Tibial artery (tissue), 4 donors: ENCODE data around the gene ZBTB20.

Source experiments
- DNase-seq, 2 donors: peaks; one replicate each; pipeline ENCODE4 v3.0.0-alpha.2; 2019
- H3K27ac ChIP-seq, 2 donors: fragments of 200-600 bp; sonication (generic) in 1 of 2; 1 replicate in 1 of 2; 2 replicates in 1 of 2; pipeline ENCODE4 v1.5.1; 2018 to 2019; ENCODE audit warnings: mild to moderate bottlenecking in 1 of 2
- H3K27me3 ChIP-seq, 2 donors: fragments of 200-600 bp; sonication (generic) in 1 of 2; one replicate each; pipeline versions ENCODE4 v1.5.1 to v1.6.0; 2016 to 2019
- H3K36me3 ChIP-seq, 3 donors: fragments of 200-600 bp; sonication (generic) in 2 of 3; one replicate each; pipeline ENCODE4 v1.5.1; 2016 to 2019; ENCODE audit warnings: mild to moderate bottlenecking in 2 of 3
- H3K4me1 ChIP-seq, 4 donors: fragments of 200-600 bp; sonication (generic) in 2 of 4; 1 replicate in 3 of 4; 2 replicates in 1 of 4; pipeline ENCODE4 v1.5.1; 2016 to 2019
- H3K4me3 ChIP-seq, 2 donors: fragments of 200-600 bp; sonication (generic) in 1 of 2; 1 replicate in 1 of 2; 2 replicates in 1 of 2; pipeline ENCODE4 v1.5.1; 2018 to 2019; ENCODE audit warnings: mild to moderate bottlenecking in 2 of 2
- H3K9me3 ChIP-seq, 3 donors: fragments of 200-600 bp; sonication (generic) in 1 of 3; one replicate each; pipeline ENCODE4 v1.5.1; 2016 to 2019
- intact Hi-C: fragments of 100-400 bp; cut with DNase I; formaldehyde crosslinking; loops from one replicate; pipeline ENCODE4 v1.15.0; 2023; ENCODE audit warnings: low total_unique reads
- TF ChIP-seq, protein P1 (sequence below), 2 experiments: fragments of 200-600 bp in 1 of 2; fragments of 450-650 bp in 1 of 2; IDR thresholded peaks; one replicate each; pipeline ENCODE4 v1.5.1; 2017 to 2019; ENCODE audit warnings: antibody characterized with exemption in 2 of 2, mild to moderate bottlenecking in 1 of 2, moderate library complexity in 1 of 2

The ZBTB20 gene

DNA sequence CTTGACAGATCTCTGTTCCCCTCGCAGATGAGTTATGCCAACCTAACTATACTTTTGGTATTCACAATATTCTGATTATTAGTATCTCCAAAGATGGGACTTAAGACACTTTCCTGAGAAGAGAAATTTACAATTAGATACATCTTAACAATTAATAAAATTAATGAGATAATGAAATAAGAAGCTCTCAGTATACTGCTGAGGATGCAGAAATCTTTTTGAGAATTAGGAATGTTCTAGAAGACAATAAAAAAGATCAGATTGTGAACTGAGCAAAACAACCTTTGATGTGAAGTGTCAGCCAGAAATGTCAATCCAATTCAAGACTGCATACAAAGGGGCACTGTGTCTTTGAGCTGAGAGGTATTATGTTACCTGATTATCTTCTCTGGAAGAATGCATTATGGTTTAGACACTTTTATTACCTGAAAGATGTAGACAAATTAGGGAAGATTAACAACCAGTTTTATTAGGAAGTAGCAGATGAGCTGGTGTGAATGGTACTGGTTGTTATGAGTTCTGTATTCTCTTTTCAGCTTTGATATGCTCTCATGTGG is 590.4 kb downstream of the ZBTB20 start:
- DNase-seq = no peak
- TF ChIP-seq, protein P1, sequence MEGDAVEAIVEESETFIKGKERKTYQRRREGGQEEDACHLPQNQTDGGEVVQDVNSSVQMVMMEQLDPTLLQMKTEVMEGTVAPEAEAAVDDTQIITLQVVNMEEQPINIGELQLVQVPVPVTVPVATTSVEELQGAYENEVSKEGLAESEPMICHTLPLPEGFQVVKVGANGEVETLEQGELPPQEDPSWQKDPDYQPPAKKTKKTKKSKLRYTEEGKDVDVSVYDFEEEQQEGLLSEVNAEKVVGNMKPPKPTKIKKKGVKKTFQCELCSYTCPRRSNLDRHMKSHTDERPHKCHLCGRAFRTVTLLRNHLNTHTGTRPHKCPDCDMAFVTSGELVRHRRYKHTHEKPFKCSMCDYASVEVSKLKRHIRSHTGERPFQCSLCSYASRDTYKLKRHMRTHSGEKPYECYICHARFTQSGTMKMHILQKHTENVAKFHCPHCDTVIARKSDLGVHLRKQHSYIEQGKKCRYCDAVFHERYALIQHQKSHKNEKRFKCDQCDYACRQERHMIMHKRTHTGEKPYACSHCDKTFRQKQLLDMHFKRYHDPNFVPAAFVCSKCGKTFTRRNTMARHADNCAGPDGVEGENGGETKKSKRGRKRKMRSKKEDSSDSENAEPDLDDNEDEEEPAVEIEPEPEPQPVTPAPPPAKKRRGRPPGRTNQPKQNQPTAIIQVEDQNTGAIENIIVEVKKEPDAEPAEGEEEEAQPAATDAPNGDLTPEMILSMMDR (IDR thresholded peaks at IDR 0.05) = no peak
- Histone ChIP-seq H3K4me1 (peaks cover 0 to 4% (median 0%) of the 10 kb centered on the region in 4 donors), H3K27ac (no peak overlapping the region), H3K9me3 (no peaks in the 10 kb centered on the region), H3K36me3 (no peaks in the 10 kb centered on the region), H3K27me3 (no peaks in the 10 kb centered on the region), H3K4me3 (no peak overlapping the region)
- intact Hi-C loops = no loop called here

DNA sequence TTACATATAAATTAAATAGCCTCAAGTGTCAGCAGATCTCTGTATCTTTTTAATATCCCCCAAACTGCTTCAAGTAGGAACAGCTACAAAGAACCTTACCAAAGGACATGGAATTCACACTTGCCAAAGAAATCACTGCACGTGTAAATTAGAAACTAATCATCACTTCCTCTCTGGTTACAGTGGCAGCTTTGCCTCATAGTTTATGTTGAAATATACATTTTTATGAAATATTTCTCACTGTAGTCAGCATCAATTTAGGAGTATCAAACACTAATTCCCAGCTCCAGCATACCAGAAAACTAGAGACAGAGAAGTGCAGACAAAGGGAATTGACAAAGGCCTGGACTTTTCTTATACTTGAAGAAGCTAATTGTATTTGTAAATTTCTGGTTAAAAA is 592.4 kb downstream of the ZBTB20 start:
- no peaks in the 10 kb centered on the region for H3K27me3 ChIP-seq
- no peaks in the 10 kb centered on the region for H3K9me3 ChIP-seq
- no peak overlapping the region for H3K4me3 ChIP-seq
- no peak overlapping the region for H3K27ac ChIP-seq
- TF ChIP-seq, protein P1 (IDR thresholded peaks at IDR 0.05) = no peak
- intact Hi-C loops = no loop called here
- peaks cover 0 to 4% (median 0%) of the 10 kb centered on the region in 4 donors for H3K4me1 ChIP-seq
- no peak for DNase-seq
- no peaks in the 10 kb centered on the region for H3K36me3 ChIP-seq

DNA sequence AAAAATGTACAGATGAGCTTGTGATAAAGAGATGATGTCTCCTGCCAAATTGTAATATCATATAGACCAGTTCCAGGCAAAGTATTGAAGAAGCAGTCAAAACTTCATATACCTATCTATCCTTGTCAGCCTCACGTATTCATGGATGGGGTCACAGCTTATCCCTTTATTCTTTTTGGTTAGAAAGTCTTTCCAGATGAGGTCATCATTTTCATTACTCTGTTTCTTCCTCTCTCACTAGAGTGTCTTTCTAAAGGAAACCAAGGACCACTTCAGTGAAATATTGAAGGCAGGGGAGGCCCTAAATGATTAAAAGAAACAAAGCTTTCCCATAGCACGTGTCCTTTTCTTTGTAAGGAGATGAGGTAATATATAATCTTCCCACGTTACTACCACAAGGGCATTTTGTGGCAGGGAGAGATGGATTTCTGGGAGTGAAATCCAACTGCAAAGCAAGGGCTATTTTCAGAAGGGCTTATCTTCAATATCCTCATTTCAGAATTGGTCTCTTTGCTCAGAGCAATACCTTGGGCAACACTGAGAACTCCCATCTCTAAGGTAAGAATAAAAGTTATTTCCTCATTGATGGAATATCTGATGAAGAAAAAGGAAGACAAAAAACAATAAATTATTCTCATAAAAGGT is 593.0 kb downstream of the ZBTB20 start:
- DNase-seq = no peak
- Histone ChIP-seq H3K36me3 (no peaks in the 10 kb centered on the region), H3K4me1 (peaks cover 0 to 4% (median 0%) of the 10 kb centered on the region in 4 donors), H3K27ac (no peak overlapping the region), H3K27me3 (no peaks in the 10 kb centered on the region), H3K4me3 (no peak overlapping the region), H3K9me3 (no peaks in the 10 kb centered on the region)
- TF ChIP-seq, protein P1 (IDR thresholded peaks at IDR 0.05) = no peak
- intact Hi-C loops = no loop called here

DNA sequence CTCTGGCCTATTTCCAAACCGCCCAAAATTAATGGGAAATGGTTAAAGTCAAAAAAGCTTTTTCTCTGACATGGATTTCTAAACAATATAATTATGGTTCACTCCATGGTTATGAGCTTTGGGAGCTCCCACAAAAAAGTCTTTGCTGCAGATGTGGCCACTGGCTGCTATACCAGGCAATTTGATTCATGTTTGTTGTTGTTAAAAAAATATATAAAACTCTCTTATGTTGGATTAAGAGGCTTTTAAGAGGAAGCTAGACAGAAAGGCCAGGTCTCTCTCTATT is 594.6 kb downstream of the ZBTB20 start:
- H3K27ac ChIP-seq = no peak overlapping the region
- H3K36me3 ChIP-seq = no peaks in the 10 kb centered on the region
- TF ChIP-seq, protein P1 (IDR thresholded peaks at IDR 0.05) = no peak
- no peaks in the 10 kb centered on the region for H3K27me3 ChIP-seq
- DNase-seq = no peak
- H3K9me3 ChIP-seq = no peaks in the 10 kb centered on the region
- no peak overlapping the region for H3K4me3 ChIP-seq
- peaks cover 0 to 4% (median 0%) of the 10 kb centered on the region in 4 donors for H3K4me1 ChIP-seq
- intact Hi-C loops = no loop called here

DNA sequence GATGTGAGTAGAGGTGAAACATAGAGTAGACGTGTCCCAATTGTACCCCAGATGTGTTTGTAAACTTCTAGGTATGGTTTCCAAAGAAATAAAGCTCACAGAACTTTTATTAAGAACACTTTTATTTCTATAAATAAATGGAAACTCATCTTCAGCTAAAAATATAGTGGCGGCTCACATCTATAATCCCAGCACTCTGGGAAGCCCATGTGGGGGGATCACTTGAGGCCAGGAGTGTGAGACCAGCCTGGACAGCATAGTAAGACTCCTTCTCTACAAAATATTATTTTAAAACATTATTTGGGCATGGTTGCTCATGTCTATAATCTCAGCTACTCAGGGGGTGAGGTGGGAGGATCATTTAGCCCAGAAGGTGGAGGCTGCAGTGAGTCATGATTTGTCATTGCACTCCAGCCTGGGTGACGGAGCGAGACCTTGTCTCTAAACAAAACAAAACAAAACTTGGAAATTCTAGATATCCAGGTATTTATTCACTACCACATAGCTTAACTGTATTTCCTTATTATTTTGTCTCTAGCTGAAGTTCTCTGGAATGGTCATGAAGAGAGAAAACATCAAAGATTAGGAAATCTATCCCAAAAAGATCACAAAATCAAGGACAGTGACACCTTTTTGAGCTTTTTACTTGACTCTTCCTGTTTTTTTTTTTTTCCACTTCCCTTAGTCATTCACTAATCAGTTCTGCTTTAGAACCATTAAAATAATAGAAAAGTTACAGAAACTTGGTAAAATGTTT is 595.1 kb downstream of the ZBTB20 start:
- H3K4me3 ChIP-seq = no peak overlapping the region
- intact Hi-C loops = no loop called here
- H3K9me3 ChIP-seq = no peaks in the 10 kb centered on the region
- DNase-seq = no peak
- no peaks in the 10 kb centered on the region for H3K36me3 ChIP-seq
- H3K27me3 ChIP-seq = no peaks in the 10 kb centered on the region
- TF ChIP-seq, protein P1 (IDR thresholded peaks at IDR 0.05) = no peak
- peaks cover 0 to 4% (median 0%) of the 10 kb centered on the region in 4 donors for H3K4me1 ChIP-seq
- H3K27ac ChIP-seq = no peak overlapping the region
